Stimulated activated CD8-positive, alpha-beta memory T cell treated with anti-CD3 and anti-CD28 coated beads, Interleukin-12 subunit alpha, Interleukin-12 subunit beta, amount 100 ng/mL, for 24 hours (primary cell): ENCODE data around the gene TTC23.

ENCODE experiments used
- DNase-seq: peaks from one replicate; pipeline ENCODE4 v3.0.0-alpha.2; 2020; ENCODE audit errors: extremely low read depth

TTC23 gene

GRCh38 chr15:99104788-99105513 is 144.4 kb downstream of the TTC23 start, which contains the start of gene SYNM:
TSS of gene SYNM (plus strand) at chr15:99105080. CDS start at chr15:99105200, 120 bp downstream.
- DNase-seq, result no peak

- DNase-seq, result no peak
Observed at GRCh38 chr15:99103279-99103678, 146.1 kb downstream of the TTC23 start.

DNA sequence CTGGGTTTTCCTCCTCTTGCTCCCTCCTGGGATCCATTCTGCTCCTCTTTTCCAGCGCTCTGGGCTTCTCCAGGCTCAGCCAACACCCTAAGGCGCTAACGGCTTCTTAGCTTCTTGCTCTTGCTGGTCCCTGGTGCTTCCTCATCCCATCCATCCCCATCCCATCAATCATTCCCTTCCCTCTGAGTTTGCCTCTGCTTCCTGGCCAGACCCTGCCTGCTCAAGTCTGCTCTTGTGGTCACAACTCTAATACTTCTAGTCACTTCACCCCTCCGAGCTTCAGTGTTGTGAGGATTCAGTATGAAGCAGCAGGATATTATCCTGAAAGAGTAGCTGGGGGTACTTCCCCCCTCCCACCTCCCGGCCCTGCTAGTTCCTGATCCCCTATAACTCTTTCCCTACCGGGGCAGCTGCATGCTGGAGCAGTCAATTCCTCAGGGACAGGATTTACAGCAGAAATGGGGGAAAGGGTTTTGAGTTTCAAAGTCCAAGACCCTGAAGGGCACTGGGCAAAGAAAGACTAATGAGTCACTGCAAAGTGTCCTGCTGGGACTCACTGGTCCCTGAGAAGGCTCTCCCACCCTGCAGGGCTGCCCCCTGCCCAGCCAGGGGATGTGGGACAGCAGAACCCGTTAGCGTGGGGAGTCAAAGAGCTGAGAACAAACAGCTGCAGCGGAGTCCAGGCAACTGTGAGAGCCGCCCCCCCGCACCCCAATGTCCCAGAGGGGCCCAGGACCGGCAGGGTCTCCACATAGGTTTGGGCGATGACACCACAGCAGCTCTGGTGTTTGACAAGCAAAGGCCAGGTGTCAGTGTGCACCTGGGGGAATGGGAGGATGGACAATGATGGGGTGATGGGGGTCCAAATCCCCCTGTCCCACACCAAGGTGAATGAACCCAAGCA is 146.8 kb downstream of the TTC23 start:
- no peak for DNase-seq

DNA sequence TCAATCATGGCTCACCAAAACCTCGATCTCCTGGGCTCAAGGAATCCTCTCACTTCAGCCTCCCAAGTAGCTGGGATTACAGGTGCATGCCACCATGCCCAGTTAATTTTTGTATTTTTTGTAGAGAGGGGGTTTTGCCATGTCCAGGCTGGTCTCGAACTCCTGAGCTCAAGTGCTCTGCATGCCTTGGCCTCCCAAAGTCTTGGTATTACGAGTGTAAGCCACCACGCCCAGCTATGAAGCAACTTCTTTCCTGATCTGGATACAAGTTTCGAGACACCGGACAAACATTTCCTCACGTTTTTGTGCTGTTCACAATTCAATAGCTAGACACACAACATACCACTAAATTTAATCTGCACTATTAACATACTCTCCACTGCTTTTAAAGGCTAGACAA is 147.9 kb downstream of the TTC23 start:
- no peak for DNase-seq

DNA sequence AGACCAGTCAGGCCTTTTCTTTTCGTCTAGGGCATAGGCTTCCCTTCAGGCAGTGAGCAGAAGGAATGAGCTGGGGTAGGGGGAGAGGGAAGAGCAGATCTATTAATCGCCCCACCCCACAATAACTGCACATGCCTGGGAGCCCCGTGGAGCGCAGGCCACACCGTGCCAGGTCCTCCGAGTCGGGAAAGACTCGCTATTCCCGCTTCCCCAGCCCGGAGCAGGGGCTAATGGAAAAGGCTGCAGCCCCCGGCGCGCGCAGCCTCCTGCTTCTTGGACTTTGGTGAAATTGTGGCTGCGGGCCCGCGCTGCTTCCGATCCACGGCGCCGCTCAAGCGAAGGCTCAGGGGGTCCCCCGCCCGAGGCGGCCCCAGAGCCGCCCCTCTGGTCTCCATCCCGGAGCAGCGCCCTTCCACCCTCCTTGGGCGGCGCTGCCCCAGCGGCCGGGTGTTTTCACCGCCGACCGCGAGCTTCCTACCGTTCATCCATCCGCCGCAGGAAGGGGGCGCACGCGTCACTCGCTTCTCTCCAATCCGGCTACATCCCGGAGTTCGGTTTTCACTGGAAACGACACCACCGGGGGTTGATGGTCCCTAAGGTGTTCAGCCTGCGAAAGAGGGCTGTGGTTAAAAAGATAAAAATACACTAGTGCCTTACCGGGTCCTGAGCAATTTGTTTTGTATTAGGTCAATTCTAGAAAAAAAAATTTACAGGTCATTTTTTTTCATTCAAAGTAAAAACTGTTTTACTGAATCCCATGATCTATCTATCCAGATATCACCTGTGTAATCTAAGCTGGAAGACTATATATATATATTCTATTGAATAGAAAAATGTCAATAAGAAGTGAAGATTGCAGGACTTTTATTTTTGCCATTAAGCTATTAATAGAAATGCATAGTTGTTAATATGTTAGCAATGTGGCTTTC is 148.9 kb downstream of the TTC23 start:
- DNase-seq, result no peak

DNA sequence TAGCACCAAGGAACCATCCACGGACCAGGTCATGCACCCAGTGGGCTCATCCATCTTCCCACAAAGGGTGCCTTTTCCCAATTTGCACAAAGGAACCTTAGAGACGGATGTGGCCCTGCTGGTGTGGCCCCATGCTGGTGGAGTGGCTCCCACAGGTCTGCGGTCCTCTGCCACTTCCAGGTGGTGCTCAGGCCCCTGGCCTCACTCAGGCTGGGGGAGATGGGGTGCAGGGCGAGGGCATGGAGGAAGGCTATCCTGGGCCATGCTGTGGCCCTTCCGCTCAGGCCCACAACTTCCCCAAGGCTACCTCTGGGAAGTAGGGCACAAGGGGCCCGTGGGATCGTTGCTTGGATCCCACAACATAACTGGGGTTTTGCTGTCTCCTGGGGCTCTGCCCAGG is 149.7 kb downstream of the TTC23 start:
- DNase-seq, result no peak

DNA sequence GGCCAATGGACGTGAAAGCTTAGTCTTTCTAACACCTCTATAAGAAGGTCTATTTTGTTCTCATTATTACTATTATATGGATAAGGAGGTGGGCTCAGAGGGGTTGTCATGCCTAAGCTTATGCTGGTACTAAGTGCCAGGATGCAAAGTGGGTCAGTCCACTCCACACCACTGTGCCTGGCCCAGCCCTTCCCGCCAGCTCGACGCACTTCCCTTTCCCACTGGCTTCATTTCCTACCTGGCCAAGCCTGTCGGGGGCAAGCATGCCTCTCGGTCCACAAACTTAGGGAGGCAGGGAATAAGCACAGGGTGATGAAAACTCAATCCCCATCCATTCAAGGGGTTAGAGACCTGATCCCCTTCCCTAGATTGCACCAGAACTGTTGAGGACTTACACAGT is 150.4 kb downstream of the TTC23 start:
- DNase-seq, result no peak

DNA sequence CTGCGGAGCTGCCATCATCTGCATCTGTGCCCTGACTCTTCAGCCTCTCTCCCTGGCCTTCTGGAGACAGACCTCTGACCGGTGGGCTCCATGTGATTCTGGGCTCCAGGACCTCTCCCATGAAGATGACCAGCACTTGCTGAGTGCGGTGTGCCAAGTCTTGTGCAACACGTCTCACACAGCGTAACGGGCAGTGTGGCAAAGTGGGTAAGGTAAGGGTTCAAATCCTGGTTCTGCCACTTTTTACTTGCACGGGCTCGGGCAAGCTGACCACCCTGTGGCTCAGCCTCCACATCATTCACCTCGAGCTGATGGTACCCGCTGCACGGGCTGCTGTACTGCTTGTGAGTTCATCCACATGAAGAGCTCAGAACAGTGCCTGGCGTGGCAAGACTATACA is 151.0 kb downstream of the TTC23 start:
- DNase-seq, result no peak

DNA sequence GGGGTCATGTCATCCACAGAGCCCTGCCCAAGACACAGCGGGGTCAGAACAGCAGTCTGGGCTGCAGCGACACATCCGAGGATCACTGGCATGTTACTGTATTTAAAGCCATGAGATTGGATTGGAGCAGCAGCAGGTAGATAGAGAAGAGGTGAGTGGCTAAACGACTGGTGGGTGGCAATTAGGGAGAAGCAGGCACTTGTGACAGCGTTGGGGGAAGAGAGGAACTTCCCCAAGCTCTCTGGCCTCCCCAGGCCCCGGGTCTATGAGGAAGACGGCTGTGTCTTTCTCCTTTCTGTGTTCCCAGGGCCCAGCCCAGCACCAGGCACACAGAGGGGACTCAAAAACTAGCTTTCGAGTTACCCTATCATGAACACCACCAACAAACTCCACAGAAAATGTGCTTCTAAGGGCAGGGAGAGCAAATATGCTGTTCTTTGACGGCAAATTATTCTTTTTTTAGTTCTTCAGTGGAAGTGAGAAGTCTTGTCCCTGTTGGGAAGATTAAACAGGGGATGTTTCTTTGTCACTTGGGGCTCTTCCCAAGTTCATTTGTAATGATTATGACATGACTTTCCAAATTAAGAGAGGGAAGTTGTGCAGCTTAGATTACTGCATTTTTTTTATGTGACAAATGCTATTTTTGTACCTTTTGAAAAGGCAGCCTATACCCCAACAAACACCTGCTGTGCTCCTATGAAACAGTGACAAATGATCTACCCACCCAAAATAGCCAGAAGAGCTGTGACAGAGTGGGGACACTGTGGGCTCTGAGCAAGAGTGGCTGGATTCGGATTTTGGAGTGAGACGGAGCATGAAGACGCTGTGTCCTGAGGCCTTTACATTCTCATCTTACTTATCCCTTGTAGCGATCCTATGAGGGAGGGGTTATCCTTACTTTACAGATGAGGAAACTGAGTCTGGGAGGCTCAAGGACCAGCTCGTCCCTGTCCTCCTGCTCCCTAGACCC is 151.7 kb downstream of the TTC23 start:
- no peak for DNase-seq

- no peak for DNase-seq
Observed at GRCh38 chr15:99096894-99097426, 152.4 kb downstream of the TTC23 start.

GRCh38 chr15:99096173-99096893 is 153.0 kb downstream of the TTC23 start:
- DNase-seq, result no peak

DNA sequence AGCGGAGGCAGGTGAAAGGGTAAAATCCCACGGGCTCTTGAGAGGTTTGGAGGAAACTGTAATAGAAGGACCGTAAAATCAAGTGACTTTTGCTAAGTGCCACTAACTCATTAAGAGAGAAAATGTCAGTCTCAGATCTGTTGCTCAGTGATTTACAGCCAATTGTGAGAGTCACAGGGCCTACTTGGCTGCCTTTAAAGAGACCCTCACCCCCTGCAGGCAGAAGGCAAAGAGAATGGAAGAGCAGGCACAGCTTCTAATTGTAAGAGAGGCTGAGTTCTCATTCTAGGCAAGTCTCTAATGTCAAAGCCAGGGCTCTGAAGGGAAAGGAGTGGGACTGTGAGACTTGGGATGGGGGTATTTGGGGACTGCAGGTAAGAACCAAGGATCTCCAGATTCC is 153.8 kb downstream of the TTC23 start:
- no peak for DNase-seq

GRCh38 chr15:99092554-99093172 is 156.7 kb downstream of the TTC23 start:
- no peak for DNase-seq

DNA sequence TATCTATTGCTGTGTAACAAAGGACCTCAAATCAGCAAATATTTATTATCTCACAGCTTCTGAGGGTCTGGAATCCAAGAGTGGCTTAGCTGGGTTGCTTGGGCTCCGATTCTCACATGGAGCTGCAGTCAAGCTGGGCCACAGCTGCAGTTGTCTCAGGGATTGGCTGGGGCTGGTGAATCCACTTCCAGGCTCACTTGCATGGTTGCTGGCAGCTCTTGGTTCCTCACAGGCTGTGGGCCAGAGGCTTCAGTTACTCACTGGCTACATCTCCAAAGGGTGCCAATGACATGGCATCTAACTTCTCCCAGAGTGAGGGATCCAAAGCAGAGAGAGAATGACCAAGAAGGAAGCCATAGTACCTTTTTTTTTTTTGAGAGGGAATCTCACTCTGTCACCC is 158.4 kb downstream of the TTC23 start:
- no peak for DNase-seq

GRCh38 chr15:99090011-99090699 is 159.2 kb downstream of the TTC23 start:
- DNase-seq, result no peak

GRCh38 chr15:99087405-99087943 is 161.9 kb downstream of the TTC23 start:
- DNase-seq, result no peak

- no peak for DNase-seq
Observed at GRCh38 chr15:99086327-99086667, 163.1 kb downstream of the TTC23 start.
